Stimulated activated CD8-positive, alpha-beta memory T cell treated with anti-CD3 and anti-CD28 coated beads, Interleukin-12 subunit alpha, Interleukin-12 subunit beta, amount 100 ng/mL, for 24 hours (primary cell): Measurements from ENCODE around the gene CCM2.
A peak's percentile ranks its signal among the peaks of the same experiment; 100 is the strongest.
"Not testable (repeated sequence)": the region's sequence is repeated elsewhere in the genome, so short reads cannot be mapped to it uniquely, and the experiment has no call there.

Experiments used
- DNase-seq: peaks from one replicate; pipeline ENCODE4 v3.0.0-alpha.2; 2020; ENCODE audit errors: extremely low read depth

The CCM2 gene

DNA sequence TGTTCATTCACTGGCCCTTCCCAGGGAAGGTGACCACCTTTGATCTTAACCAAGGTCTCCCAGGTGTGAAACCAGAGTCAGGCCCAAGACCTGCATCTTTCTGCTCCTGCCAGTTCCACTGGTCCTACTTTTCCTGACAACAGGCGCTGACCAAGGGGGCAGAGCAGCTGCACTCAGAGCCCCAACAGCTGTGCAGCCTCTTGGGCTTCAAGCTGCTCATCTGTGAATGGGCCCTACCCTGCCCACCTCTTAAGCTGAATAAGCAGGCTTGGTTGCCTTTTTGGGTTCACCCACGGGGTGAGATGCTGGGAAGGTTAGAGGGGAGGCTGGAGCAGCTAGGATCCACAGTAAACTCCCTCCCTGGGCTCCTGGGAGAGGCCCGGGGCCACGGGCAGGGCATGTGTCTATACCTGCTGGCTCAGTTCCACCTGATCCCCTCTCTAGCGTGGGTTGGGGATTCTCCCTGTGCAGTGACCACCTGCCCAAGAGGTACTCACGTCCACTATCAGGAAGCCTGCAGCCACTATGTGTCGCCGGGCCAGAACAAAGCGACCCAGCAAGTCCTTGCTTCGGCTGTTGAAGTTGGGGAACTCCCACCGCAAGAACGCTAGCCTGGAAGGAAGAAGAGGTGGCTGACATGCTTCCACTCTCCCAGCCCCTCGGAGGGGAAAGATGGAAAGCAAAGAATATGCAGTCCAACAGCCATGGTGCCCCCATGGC lies 100.9 kb downstream of the CCM2 start:
- DNase-seq, result no peak

DNA sequence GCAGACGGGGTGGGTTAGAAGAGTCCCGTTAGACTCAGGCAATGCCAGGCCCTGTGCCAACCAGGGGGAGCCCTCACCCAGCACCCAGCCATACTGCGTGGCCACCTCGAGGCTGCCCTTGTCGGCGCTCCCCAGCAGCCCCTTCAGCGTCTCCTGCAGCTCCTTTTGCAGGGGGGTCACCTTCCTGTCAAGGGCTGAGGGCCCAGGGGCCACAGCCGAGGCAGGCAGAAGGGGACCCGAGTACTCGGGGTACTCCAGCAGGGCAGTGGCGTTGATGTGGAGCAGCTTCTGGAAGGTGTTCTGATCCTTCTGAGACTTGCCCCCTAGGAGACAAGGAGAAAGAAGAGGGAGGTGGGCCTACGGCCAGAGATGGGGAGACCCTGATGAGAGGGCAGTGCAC lies 101.7 kb downstream of the CCM2 start:
- DNase-seq, result no peak

DNA sequence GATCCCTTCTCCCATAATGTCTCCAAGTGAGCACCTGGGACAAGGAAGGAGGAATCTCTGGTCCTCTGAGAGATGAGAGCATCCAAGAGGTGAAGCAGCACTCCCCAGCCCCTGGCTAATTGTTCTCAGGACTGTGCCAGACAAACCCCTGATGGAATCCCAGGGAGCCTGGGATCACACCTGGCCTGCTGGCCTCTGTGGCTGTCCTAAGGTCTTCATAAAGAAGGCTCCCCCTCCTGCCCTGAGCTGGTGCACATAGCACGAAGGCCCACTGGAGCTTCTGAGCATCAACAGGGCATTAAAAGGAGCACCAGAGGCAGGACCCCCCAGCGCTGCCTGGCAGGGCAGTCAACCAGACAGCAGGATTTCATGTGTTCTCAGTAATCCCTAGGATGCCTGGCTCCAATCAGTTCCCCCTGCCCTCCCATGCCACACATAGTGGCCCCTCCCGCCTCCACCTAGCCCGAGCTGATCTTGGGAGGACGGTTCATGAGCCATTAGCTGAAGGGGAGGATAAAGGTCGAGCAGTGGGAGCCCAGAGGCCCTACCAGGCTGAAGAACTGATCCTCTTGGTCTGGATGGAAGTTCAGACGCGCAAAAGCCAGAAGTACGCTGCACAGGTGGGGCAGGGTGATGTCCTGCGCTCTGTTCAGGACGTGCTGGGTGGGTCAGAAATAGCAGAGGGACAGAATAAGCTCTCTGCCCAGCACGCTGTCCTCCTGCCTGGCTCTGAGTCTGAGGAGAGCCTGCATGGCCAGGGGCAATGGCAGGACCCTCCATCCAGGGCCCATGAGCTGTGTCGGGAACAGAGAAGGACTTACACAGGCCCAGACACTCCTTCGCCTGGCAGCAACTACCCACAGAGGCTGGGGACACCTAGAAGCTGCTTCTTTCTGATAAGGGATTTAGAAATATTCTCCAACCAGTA lies 103.0 kb downstream of the CCM2 start:
- DNase-seq, result no peak

DNA sequence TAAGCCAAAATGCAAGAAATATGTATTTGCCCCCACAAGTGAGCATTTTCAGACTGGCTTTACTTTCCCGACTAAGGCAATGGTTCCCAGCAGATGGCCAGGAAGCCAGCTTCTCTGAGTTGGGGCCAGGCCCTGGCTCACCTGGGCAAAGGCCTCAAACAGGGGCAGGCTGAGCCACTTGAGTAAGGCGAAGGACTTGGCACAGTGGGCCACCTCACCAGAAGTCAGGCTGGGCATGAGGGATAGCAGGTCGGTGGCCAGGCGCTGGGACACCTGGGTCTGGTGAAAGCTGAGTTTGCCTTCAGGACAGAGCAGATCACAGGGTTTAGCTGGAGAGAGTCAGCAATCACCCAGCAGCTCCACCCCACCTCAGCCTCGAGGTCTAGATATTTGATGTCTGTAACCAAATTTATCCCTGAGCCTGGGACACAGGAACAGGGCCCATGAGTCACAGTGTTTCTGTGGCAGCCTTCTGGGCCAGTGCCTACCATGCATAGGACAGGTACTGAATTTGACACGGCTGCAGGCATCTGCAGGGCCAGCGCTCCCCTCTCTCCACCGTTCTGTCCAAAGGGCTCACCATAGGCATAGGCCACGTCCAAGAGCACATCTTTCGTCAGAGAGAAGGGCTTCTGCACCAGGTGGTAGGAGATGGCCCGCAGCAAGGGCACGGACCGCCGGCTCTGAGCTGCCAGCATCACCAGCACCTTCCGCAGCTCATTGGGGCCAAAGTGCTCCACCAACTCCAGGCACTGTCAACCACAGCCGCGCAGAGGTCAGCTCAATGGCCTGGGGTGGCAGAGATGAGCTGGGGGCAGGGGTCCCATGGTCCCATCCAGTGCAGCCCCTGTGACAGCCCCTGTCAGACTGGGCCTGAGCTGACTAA lies 104.2 kb downstream of the CCM2 start:
- DNase-seq, result no peak

DNA sequence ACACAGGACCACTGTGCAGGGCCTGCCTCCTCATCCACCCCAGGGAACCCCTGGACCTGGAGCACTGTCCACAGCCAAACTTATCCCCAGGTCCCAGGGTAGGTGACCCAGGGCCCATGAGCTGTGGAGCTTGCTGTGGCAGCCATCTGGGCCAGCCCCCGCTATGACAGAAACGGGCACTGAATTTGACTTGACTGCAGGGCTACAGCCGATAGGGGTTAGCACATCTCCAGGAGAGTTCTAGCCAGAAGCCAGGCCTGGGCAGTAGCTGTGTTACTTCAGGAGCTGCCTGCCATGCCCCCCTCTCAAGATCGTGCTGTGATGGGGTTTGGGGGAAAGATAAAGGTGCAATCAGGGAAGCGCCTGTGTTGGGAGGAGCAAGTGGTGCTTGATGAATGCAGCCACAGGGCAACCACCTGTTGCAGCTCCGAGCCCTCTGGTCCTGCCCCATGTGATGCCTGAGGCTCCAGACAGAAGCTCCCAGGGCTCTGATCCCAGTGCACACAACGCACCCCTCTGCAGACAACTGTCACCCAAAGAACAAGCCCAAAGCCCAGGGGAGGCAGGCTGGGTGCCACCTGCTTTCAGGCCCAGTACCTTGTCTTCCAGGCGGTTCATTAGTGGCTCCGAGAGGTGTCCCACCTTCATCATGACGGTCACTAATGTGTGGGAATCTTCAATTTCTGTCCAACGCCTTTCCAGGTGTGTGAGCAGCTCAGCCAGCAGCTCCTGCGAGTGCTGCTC lies 105.0 kb downstream of the CCM2 start:
- no peak for DNase-seq

DNA sequence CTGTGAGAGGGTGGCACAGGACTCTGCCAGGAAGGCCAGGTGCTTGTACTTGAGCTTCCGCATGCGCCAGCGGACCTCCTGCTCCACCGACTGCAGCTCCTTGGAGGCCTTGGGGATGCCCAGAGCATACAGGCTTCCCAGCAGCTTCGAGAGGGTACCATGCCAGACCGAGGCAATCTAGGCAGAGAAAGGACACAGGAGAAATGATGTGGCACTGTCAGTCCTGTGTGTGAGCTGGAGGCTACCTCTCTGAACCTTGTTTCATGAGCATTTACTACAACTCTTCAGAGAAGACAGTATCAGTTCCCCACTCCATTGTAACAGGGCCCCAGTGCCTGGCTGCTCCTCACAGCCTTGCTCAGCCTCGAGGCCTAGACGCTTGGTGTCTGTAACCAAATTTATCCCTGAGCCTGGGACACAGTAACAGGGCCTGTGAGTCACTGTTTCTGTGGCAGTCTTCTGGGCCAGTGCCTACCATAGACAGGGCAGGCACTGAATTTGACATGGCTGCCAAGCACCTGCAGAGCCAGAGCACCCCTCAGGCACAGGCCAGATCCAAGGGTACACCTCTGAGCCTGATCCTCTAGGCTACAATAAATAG lies 105.7 kb downstream of the CCM2 start:
- DNase-seq, result no peak

DNA sequence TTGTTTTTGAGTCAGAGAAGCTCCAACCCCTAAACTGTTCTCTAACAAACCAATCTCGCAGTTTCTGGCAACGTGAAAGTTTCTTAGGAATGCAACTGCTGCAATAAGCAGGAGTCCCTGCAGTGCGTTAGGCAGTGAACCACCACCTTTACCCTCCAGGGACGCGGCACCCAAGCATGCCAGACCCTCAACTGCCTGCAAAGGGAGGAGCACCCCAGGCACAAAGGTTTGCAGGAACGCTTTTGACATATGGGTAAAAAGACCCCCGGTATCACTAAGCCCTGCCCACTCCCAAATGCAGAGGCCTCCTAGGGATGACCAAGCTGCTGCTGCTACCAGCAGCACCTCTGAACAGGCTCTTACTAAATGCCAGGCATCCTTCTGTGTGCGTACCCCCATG lies 106.8 kb downstream of the CCM2 start:
- DNase-seq, result no peak

DNA sequence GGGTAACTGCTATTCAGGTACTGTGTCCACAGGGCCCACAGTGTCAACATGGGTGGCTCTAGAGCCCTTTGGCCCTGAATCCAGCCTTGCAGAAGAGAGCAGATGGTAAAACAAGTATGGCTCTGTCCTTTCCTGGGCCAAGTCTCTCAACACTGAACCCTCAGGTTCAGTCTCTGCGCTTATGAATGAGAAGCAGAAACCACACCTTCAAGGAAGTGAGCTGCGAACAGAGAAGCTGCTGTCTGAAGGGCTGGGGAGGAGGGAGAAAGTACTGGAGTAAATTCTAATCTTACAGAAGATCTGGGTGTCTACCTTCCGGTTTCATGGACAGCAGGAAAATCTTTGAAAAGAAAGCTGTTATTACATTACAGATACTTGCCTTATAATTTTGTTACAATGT lies 107.4 kb downstream of the CCM2 start:
- DNase-seq, result no peak

DNA sequence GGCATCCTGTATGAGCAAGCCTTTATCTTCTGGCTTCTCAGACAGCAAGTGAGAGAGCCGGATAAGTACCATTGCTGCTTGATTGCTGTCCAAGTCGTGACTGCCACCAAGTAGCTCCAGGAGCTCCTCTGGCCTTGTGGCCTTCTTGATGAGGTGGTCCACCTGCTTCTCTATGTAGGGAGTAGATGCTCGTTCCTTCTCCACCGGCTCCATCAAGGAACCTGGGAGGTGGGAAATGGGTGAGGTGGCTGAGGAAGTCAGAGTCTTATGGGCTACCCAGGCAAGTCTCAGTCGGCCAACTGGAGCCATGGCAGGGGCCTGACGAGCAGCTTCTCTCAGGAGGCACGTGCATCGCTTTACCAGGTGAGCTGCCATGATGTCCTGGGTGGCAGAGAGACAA lies 108.9 kb downstream of the CCM2 start:
- no peak for DNase-seq

DNA sequence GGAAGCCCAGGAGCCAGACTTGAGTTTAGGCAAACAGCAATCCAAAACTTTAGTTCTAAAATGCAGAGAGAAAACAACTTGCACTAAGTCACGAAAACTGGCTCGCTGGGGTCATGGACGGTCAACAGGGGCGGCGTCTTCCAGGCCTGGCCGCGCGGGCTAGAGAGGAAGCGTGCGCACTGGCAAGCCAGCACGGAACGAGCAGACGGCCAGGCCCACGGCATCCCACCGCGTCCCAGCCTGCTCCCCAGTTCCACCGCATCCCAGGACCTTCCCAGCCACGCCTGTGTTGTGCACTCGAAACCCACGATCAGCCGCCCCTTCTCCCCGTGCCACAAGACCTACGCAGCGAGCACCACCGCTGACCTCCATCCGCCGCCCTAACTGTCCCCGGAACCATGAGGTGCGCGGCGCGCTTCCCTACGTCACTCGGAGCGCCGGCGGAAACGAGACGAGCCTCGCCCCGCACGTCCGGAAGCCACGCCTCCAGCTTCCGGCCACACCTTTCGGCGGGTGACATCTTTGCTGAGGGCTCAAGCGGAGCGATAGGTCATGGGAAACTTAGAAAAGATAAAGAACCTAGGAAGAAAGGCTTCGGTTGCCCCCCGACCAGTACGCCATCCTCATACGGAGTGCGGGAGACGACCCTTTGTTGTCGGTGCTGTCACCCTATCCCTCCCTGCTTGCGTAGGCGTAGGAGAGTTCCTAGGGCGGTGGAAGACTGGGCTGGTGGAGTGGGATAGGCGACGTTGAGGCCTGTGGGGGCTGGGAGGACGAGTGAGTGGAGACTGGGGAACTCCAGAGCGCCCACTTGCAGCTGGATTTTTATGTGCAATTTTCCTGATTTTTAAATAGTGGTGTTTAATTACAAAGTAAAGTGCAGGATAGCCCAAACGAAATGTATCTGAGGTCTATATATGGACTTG lies 111.6 kb downstream of the CCM2 start, which contains the start of gene TBRG4:
Gene TBRG4 (minus strand): TSS at position 400 of the 926 bp plus-strand sequence. CDS start 2,460 bp downstream, outside the sequence.
- DNase-seq, result peak; percentile 87

DNA sequence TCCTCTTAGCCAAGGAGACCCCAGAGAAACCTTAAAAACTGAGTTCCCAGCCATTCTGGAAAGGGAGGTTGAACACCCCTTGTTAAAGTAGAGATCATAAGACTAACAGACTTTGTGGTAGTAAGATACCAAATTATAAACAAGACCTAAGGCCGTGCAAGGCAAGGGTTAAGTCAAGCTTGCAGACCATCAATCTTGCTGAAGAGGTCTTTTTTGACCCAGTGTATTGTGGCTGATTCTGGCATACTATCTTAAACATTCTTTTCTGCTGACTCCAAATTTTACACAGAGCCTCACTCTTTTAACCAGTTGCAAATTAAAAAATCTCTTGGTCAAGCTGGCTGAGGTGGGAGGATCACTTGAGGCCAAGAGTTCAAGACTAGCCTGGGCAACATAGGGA lies 112.6 kb downstream of the CCM2 start:
- no peak for DNase-seq

DNA sequence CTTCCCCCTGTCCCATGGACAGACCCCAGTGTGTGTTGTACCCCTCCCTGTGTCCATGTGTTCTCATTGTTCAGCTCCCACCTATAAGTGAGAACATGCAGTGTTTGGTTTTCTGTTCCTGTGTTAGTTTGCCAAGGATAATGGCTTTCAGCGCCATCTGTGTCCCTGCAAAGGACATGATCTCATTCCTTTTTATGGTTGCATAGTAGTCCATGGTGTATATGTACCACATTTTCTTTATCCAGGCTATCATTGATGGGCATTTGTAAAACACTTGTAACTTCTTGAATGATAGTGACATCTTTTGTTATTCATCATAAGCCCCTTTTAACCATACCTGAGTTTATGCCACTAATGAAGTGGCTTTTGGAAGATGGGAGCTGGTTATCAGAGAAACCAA lies 114.3 kb downstream of the CCM2 start:
- not testable (repeated sequence) for DNase-seq

DNA sequence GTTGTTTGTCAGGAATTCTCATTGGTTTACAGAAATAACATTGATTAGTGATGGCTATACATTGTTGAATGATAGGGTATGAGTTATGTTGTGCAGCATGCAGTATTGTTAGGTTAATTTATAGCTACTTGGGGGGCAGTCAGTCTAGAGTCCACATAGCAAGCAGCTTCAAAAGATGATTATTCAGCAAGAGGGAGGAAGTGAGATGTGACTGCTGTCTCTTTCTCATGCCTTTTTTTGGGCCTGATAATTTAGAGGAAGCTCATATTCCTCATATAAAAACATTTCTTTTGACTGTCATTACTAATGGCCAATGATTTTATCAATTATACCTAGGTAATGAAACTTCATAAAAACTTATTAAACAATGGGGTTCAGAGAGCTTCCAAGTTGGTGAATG lies 114.9 kb downstream of the CCM2 start:
- no peak for DNase-seq

DNA sequence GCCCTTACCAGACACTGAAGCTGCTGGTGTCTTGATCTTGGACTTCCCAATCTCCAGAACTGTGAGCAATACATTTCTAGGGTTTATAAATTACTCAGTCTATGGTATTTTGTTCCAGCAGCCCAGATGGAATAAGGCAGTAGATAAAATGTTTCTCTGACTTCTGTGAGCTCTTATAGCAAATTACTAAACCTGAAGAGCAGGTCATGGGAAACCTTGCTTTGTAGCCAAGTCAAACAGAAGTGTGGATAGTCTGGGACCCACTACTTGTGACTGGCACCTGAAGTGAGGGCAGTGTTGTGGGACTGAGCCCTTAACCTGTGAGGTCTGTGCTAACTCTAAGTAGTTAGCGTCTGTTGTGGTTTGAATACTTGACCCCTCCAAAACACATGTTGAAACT lies 116.0 kb downstream of the CCM2 start:
- DNase-seq, result no peak

DNA sequence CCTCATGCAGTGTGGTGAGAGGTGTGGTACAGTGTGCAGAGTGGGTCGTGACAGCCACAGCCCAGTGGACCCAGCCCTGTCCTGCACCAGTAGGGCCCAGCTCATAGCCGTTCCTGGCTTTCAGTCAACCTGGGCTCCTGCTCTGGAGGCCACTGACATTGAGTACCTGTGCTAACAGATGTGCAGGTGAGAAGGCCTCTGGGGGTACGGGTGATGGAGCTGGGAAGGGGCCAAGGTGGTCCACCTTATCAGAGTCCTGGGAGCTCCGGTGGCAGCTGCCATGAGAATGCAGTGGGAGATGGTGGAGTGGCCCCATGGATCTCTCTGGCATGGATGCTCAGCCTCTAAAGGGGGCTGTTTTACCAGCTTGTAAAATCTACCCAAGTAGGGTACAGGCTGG lies 117.6 kb downstream of the CCM2 start:
- DNase-seq, result no peak

DNA sequence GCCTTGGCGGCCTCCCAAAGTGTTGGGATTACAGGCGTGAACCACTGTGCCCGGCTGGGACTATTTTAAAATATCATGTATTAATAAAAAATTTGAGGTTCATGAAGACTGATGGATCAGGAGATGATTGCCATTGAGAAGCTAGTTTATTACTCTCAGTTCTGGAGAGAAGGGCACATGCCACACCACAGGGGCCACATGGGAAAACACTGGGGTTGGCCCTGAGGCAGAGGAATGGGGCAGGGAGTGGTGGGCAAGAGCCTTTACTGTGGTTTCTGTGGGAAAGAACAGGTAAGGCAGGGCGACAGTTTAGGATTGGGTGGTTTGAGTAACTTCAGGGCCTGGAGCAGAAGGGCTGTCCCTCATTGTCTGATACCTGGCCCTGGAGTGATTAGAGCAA lies 118.3 kb downstream of the CCM2 start:
- DNase-seq, result no peak

DNA sequence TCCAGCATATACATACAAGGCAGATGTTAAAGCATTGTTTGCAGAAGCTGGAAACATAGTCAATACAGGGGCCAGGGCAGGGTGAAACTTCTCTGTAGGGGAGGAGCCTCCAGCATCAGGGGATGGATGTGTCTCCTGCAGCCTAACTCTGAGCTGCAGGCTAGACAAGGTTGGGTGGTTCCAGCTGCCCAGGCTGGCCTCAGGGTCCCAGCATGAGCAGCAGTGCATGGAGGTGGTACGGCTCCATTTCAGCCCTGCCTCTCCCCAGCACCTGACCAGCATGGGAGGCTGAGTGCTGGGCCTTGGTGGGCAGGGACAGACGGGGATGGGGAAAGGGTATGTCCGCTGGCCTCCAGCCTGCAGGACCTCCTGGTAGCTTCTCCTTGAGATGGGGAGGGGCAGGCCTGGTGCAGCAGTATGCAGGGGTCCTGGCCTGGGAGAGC lies 118.9 kb downstream of the CCM2 start:
- no peak for DNase-seq

DNA sequence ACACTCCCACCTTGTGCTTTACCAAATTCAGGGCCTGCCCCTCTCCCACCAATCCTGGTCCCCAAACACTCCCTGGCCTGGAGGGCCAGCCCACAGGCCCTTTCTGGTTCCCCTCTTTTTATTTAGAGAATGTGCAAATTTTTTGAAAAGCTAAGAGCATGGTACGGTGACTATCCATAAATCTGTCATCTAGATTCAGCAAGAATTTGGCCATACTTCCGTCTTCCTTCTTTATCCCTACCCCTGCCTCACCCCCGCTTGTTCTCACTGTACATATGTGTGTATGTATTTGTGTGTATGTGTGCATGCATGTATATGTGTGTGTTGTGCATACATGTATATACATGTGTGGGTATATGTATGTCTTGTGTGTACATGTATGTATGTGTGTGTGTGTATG lies 119.5 kb downstream of the CCM2 start:
- no peak for DNase-seq

DNA sequence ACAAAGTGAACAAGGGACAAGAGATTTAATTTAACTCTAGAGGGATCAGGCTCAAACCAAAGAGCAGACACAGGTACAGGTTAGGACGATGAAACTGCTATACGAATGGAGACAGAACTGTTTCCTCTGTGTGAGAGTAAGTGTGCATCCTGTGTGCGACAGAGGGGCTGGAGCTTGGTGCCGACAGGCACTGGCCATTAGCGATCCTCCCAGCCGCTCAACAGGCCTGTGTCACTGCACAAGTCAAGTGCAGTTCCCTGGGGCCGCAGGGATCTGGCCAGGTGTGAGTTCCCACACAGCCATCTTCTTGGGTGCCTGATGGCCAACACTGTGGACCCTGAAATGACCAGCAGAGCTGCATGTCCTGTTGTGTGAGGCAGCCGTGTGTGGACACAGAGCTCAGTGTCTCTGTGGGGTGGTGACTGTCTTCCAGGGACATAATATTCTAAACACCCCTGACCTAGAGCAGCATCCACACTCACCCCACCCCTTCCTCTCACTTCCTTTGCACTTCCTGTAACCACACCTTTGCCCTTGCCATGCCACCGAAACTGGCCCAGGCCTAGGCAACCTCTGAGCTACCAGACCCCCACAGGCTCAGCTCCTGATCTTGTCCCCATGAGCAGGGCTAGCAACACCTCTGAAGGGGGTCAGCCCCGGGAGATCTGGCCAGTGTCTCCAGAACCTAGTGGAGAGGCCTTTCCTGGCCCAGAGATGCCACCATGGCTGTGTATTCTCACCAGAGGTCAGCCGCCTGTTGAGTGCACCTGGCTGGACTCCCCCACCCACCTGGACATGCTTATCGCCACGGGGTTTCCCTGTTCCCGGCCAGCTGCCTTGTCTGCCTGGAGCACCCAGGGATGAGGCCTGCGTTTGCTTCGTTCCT lies 123.2 kb downstream of the CCM2 start:
- DNase-seq, result no peak
